ENCODE measurements around the gene NUAK1. TPM values are rescaled to one million over a fixed set of nuclear protein-coding genes. Genes with fewer than 3 reads are reported as not detected.
A peak's percentile ranks its signal among the peaks of the same experiment; 100 is the strongest.

Gene NUAK1
- total RNA-seq, 2 donors from 2014 or later = 14.0 to 16.8 TPM

DNA sequence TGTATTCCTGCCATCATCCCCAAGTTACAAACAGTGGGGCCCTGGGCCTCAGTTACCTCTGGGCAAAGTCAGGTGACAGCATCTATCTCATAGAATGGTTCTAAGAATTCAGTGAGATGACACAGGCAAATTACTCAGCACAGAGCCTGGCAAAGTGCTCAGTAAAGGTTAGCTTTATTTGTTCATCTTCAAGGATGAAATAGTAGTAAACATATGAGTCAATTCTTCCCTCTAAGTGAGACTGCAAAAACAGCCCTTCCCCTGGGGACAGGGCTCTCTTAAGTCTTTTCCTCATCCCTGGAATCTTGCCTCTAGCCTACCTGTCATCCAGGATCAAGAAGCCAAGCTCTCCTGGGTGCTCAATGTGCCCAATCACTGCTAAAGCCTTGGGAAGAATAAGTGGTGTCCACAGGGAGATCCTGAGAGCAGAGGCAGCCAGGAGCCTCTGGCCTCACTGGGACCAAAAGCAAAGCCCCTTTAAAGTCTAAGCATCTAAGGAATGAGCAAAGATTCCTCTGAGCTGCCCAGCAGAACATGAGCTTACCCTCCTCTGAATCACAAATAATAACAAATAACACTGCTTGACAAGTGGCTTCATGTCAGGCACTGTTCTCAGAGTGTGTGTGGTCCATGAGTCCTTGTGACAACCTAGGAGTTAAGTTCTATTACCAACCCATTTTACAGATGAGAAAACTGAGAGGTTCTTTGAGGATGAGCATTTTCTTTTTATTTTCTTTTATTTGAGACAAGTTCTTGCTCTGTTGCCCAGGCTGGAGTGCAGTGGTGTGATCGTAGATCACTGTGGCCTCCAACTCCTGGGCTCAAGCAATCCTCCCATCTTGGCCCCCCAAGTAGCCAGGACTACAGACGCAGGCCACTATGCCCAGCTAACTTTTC, 12.1 kb downstream of the NUAK1 start:
- Mint-ChIP-seq H3K36me3 (ENCODE audit: low read depth) (no peaks in the 10 kb centered on the region), H3K27ac (peak overlapping the region; percentile 52), H3K9me3 (no peaks in the 10 kb centered on the region), H3K4me1 (peaks cover 60% of the 10 kb centered on the region), H3K27me3 (ENCODE audit: insufficient read depth) (no peaks in the 10 kb centered on the region), H3K4me3 (no peak overlapping the region)
- WGBS, 2 experiments (ENCODE audit: insufficient coverage in 1 of 2, insufficient read length in 1 of 2) = 86 to 89% methylated on average over 1 to 2 of the region's 2 CpGs
- Histone ChIP-seq H3K9ac (ENCODE audit: extremely low read depth, low read length, poor library complexity, severe bottlenecking) (no peak overlapping the region), H3K27me3 (ENCODE audit: control insufficient read depth, insufficient read depth, low read length, poor library complexity, severe bottlenecking) (no peaks in the 10 kb centered on the region), H3K4me1 (ENCODE audit: control insufficient read depth, insufficient read depth, low read length) (peaks cover 27% of the 10 kb centered on the region), H3K4me3 (ENCODE audit: low read length) (no peak overlapping the region), H3K27ac (ENCODE audit: low read depth, low read length) (no peak overlapping the region), H3K36me3 (ENCODE audit: control insufficient read depth, insufficient read depth, low read length) (peaks cover 59% of the 10 kb centered on the region), H3K9me3 (ENCODE audit: control insufficient read depth, low read length) (no peaks in the 10 kb centered on the region)
- TF ChIP-seq, protein P1, sequence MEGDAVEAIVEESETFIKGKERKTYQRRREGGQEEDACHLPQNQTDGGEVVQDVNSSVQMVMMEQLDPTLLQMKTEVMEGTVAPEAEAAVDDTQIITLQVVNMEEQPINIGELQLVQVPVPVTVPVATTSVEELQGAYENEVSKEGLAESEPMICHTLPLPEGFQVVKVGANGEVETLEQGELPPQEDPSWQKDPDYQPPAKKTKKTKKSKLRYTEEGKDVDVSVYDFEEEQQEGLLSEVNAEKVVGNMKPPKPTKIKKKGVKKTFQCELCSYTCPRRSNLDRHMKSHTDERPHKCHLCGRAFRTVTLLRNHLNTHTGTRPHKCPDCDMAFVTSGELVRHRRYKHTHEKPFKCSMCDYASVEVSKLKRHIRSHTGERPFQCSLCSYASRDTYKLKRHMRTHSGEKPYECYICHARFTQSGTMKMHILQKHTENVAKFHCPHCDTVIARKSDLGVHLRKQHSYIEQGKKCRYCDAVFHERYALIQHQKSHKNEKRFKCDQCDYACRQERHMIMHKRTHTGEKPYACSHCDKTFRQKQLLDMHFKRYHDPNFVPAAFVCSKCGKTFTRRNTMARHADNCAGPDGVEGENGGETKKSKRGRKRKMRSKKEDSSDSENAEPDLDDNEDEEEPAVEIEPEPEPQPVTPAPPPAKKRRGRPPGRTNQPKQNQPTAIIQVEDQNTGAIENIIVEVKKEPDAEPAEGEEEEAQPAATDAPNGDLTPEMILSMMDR (conservative IDR thresholded peaks at IDR 0.05) = no peak
- peak; percentile 48 for DNase-seq

DNA sequence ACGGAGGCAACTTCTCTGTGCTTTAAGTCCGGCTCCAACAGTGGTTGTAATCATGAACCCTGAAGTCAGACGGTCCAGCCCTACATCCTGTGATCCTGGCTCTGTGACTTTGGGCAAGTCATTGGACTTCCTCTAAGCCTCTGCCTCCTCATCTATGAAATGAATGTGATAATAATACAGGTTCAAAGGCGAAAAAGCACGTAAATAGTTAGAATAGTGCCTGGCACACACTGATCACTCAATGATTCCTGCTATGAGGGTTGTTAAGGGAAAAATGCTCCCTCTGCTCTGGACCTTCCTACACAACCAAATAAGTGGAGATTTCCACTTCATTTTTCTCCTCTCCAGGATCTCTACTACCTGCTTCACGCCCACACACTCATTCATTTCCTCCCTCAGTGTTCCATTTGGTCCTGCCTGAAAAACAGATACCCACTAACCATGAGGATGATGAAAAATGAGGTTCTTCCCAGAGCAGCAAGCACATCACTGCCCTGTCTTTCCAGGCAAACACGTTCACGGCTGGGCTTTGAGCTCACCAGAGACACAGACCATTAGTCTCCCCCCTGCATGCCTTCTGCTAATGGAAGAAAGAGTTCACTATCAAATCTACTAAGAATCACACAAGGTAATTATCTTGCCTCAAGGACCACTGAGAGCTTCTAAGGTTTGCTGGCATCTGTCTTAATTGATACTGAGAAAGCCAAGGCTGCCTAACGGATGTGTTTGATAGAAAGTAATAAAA, 13.2 kb downstream of the NUAK1 start:
- Mint-ChIP-seq H3K27me3 (ENCODE audit: insufficient read depth) (no peaks in the 10 kb centered on the region), H3K4me3 (no peak overlapping the region), H3K27ac (no peak overlapping the region), H3K4me1 (peaks cover 55% of the 10 kb centered on the region), H3K9me3 (no peaks in the 10 kb centered on the region), H3K36me3 (ENCODE audit: low read depth) (no peaks in the 10 kb centered on the region)
- no peak overlapping the region for H3K4me3 ChIP-seq (ENCODE audit: low read length)
- no peaks in the 10 kb centered on the region for H3K27me3 ChIP-seq (ENCODE audit: control insufficient read depth, insufficient read depth, low read length, poor library complexity, severe bottlenecking)
- no peaks in the 10 kb centered on the region for H3K9me3 ChIP-seq (ENCODE audit: control insufficient read depth, low read length)
- peaks cover 64% of the 10 kb centered on the region for H3K36me3 ChIP-seq (ENCODE audit: control insufficient read depth, insufficient read depth, low read length)
- DNase-seq = peak; percentile 48
- peaks cover 31% of the 10 kb centered on the region for H3K4me1 ChIP-seq (ENCODE audit: control insufficient read depth, insufficient read depth, low read length)
- 92 to 97% methylated on average over 6 to 9 of the region's 9 CpGs for WGBS, 2 experiments (ENCODE audit: insufficient coverage in 1 of 2, insufficient read length in 1 of 2)
- no peak overlapping the region for H3K9ac ChIP-seq (ENCODE audit: extremely low read depth, low read length, poor library complexity, severe bottlenecking)
- TF ChIP-seq, protein P1 (conservative IDR thresholded peaks at IDR 0.05) = no peak
- no peak overlapping the region for H3K27ac ChIP-seq (ENCODE audit: low read depth, low read length)

DNA sequence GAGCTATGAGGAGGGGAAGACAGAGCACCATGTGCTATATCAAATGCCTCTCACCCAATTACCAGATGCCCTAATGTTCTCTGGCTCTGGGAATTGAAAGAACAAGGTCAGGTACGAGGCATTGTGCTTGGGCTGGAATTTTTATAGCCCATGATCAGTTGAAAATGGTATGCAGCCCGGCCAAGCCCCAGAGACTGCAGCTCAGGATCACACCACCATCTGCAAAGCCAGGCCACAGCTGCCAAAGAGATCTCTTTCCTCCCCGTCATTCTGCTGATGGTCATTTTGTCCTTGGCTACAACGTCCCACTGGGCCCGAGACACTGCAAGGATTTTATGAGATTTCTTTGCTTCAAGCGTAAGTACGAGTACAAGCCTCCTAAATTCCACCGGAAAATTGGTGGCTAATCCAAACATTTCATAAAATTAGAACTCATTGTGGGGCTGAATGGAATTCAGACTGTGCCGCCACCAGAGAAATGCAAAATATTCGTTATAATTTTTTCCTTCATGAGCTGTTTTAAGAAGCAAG, 15.1 kb downstream of the NUAK1 start:
- Mint-ChIP-seq H3K27ac (no peak overlapping the region), H3K9me3 (no peaks in the 10 kb centered on the region), H3K27me3 (ENCODE audit: insufficient read depth) (no peaks in the 10 kb centered on the region), H3K4me1 (peaks cover 37% of the 10 kb centered on the region), H3K36me3 (ENCODE audit: low read depth) (no peaks in the 10 kb centered on the region), H3K4me3 (no peak overlapping the region)
- Histone ChIP-seq H3K27ac (ENCODE audit: low read depth, low read length) (no peak overlapping the region), H3K36me3 (ENCODE audit: control insufficient read depth, insufficient read depth, low read length) (peaks cover 76% of the 10 kb centered on the region), H3K9me3 (ENCODE audit: control insufficient read depth, low read length) (no peaks in the 10 kb centered on the region), H3K27me3 (ENCODE audit: control insufficient read depth, insufficient read depth, low read length, poor library complexity, severe bottlenecking) (no peaks in the 10 kb centered on the region), H3K9ac (ENCODE audit: extremely low read depth, low read length, poor library complexity, severe bottlenecking) (no peak overlapping the region), H3K4me1 (ENCODE audit: control insufficient read depth, insufficient read depth, low read length) (peaks cover 19% of the 10 kb centered on the region), H3K4me3 (ENCODE audit: low read length) (no peak overlapping the region)
- TF ChIP-seq, protein P1 (conservative IDR thresholded peaks at IDR 0.05) = no peak
- peak; percentile 58 for DNase-seq
- 91 to 95% methylated on average over 9 to 10 of the region's 10 CpGs for WGBS, 2 experiments (ENCODE audit: insufficient coverage in 1 of 2, insufficient read length in 1 of 2)

Data from endodermal cell (in vitro differentiated cells).